Hepatocyte (in vitro differentiated cells): Measurements from ENCODE around the gene MITF. TPM values are rescaled to one million over a fixed set of nuclear protein-coding genes. Genes with fewer than 3 reads are reported as not detected.
"Not testable (repeated sequence)": the region's sequence is repeated elsewhere in the genome, so short reads cannot be mapped to it uniquely, and the experiment has no call there.

ENCODE experiments used
- DNase-seq: peaks from one replicate; pipeline ENCODE4 v3.0.0-alpha.2; 2016; ENCODE audit warnings: low spot score
- H2AFZ ChIP-seq: fragments of 200-600 bp; sonication (generic); 2 replicates; pipeline ENCODE4 v1.6.0; 2016; ENCODE audit warnings: antibody characterized with exemption, mild to moderate bottlenecking
- H3K27ac ChIP-seq: fragments of 200-600 bp; sonication (generic); 2 replicates; pipeline ENCODE4 v1.5.1; 2016; ENCODE audit warnings: mild to moderate bottlenecking
- H3K27me3 ChIP-seq: fragments of 200-600 bp; sonication (generic); 2 replicates; pipeline ENCODE4 v1.6.1; 2016
- H3K36me3 ChIP-seq: fragments of 200-600 bp; sonication (generic); replicated peaks from 2 replicates; pipeline ENCODE4 v1.5.1; 2016; ENCODE audit warnings: low read depth; ENCODE audit not compliant: insufficient read depth
- H3K4me1 ChIP-seq: fragments of 200-600 bp; sonication (generic); 2 replicates; pipeline ENCODE4 v1.5.1; 2016; ENCODE audit warnings: mild to moderate bottlenecking, moderate library complexity; ENCODE audit not compliant: insufficient read depth
- H3K4me2 ChIP-seq: fragments of 200-600 bp; sonication (generic); 2 replicates; pipeline ENCODE4 v1.6.0; 2016
- H3K4me3 ChIP-seq: fragments of 200-600 bp; sonication (generic); 2 replicates; pipeline ENCODE4 v1.5.1; 2016; ENCODE audit warnings: mild to moderate bottlenecking
- H3K79me2 ChIP-seq: fragments of 200-600 bp; sonication (generic); 2 replicates; pipeline ENCODE4 v1.6.0; 2017; ENCODE audit warnings: mild to moderate bottlenecking
- H3K9me2 ChIP-seq: fragments of 200-600 bp; sonication (generic); replicated peaks from 2 replicates; pipeline ENCODE4 v1.6.0; 2017; ENCODE audit warnings: mild to moderate bottlenecking; ENCODE audit not compliant: insufficient read depth
- H3K9me3 ChIP-seq: fragments of 200-600 bp; sonication (generic); 2 replicates; pipeline ENCODE4 v1.5.1; 2016; ENCODE audit warnings: low read depth, mild to moderate bottlenecking
- H4K20me1 ChIP-seq: fragments of 200-600 bp; sonication (generic); 2 replicates; pipeline ENCODE4 v1.6.0; 2016; ENCODE audit warnings: mild to moderate bottlenecking; ENCODE audit not compliant: insufficient read depth, poor library complexity, severe bottlenecking
- EZH2 ChIP-seq: fragments of 200-600 bp; sonication (generic); IDR thresholded peaks from 2 replicates; pipeline ENCODE4 v1.6.1; 2016; ENCODE audit warnings: antibody characterized with exemption, mild to moderate bottlenecking, borderline replicate concordance
- EZH2phosphoT487 ChIP-seq: fragments of 200-600 bp; sonication (generic); IDR thresholded peaks from one replicate; pipeline ENCODE4 v1.6.1; 2018; ENCODE audit warnings: antibody characterized with exemption, mild to moderate bottlenecking, low read depth, moderate library complexity; ENCODE audit not compliant: unreplicated experiment, severe bottlenecking
- whole genome bisulfite sequencing: methylation state at CpG from one replicate; pipeline ENCODE4 v1.1.6; 2016; ENCODE audit warnings: low lambda C conversion rate; ENCODE audit errors: missing lambda C conversion rate; 5-methylcytosine and 5-hydroxymethylcytosine counted together
- polyA plus RNA-seq: library from polyadenylated mRNA; unstranded; fragments of >200 nt; fragmentation: Nextera tagmentation; extraction: Ambion mirVana; gene quantifications from 2 replicates; pipeline ENCODE4 v1.2.1, GENCODE V29; 2016
- total RNA-seq: library from RNA; depleted of rRNA; stranded (reverse); fragments of >200 nt; gene quantifications from 2 replicates; pipeline ENCODE4 v1.2.3, GENCODE V29; 2014
- TF ChIP-seq, protein P1 (sequence below): fragments of 200-600 bp; sonication (generic); IDR thresholded peaks from 2 replicates; pipeline ENCODE4 v1.5.1; 2016; ENCODE audit warnings: antibody characterized with exemption, mild to moderate bottlenecking; ENCODE audit not compliant: poor library complexity

Gene MITF
- total and polyA plus RNA-seq, 2 experiments from 2014 or later = 7.1 to 14.2 TPM

DNA sequence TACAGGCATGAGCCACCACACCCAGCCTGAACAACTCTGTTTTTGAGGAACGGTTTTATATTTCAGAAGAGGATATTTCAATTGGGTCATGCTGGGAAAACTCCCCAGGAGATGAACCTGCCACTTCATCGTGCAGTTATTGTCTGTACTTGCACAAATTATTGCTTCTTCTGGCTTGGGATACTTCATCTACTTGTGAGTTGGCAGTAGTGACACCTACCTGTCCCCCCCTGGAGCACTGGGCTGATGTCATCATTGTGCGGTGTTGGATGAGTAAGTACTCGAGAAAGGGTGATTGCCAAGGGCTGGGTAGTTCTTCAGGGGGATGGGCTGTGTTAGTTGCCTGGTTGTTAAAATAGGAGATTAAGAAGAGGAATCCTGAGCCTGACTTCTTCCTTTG is 175.1 kb downstream of the MITF start:
- TF ChIP-seq EZH2 (no peak), EZH2phosphoT487 (no peak)
- TF ChIP-seq, protein P1, sequence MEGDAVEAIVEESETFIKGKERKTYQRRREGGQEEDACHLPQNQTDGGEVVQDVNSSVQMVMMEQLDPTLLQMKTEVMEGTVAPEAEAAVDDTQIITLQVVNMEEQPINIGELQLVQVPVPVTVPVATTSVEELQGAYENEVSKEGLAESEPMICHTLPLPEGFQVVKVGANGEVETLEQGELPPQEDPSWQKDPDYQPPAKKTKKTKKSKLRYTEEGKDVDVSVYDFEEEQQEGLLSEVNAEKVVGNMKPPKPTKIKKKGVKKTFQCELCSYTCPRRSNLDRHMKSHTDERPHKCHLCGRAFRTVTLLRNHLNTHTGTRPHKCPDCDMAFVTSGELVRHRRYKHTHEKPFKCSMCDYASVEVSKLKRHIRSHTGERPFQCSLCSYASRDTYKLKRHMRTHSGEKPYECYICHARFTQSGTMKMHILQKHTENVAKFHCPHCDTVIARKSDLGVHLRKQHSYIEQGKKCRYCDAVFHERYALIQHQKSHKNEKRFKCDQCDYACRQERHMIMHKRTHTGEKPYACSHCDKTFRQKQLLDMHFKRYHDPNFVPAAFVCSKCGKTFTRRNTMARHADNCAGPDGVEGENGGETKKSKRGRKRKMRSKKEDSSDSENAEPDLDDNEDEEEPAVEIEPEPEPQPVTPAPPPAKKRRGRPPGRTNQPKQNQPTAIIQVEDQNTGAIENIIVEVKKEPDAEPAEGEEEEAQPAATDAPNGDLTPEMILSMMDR = no peak
- no peaks in the 10 kb centered on the region for H3K9me3 ChIP-seq

DNA sequence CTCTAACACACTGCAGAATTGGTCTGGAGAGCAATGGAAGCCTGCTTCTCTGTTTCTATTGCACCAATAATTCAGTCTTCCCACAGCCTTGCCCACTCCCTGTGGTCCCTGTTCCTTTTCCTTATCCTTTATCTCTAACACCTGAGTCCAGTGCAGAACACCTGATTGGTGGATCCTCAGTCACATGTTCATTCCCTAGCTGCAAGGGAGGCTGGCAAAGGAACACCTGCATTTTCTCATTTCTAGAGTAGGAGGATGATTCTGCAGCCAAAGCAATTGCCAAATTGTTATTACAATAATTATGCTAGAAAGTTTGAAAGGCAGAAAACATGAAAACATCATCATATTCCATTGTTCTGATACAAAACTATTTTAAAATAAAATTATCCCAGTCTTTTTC is 176.5 kb downstream of the MITF start:
- DNase-seq = no peak
- Histone ChIP-seq H3K79me2 (no peaks in the 10 kb centered on the region), H3K27ac (no peak overlapping the region), H3K4me1 (no peaks in the 10 kb centered on the region), H3K4me3 (no peak overlapping the region), H2AFZ (no peak overlapping the region), H3K9me3 (no peaks in the 10 kb centered on the region), H3K9me2 (no peaks in the 10 kb centered on the region), H3K4me2 (no peak overlapping the region), H3K36me3 (no peaks in the 10 kb centered on the region), H3K27me3 (no peaks in the 10 kb centered on the region), H4K20me1 (no peaks in the 10 kb centered on the region)
- TF ChIP-seq EZH2 (no peak), EZH2phosphoT487 (no peak)
- TF ChIP-seq, protein P1 = no peak

More for the DNA sequence above, 175.1 kb downstream of the MITF start:
- Histone ChIP-seq H4K20me1 (no peaks in the 10 kb centered on the region), H3K27ac (no peak overlapping the region), H3K4me1 (no peaks in the 10 kb centered on the region), H3K36me3 (no peaks in the 10 kb centered on the region), H2AFZ (no peak overlapping the region), H3K27me3 (no peaks in the 10 kb centered on the region), H3K79me2 (no peaks in the 10 kb centered on the region), H3K9me2 (no peaks in the 10 kb centered on the region), H3K4me2 (no peak overlapping the region), H3K4me3 (no peak overlapping the region)
- DNase-seq = no peak
- WGBS = 91% methylated on average over 4 of the region's 4 CpGs

DNA sequence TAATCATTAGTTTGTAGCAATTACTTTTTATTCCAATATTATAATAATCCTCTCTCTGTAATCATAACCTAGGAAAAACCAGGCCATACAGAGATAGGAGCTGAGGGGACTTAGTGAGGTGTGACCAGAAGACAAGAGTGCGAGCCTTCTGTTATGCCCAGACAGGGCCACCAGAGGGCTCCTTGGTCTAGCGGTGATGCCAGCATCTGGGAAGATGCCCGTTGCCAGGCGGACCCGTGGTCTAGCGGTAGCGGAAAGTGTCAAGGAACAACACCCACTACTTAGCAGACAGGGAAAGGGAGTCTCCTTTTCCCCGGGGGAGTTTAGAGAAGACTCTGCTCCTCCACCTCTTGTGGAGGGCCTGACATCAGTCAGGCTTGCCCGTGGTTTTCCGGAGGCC is 180.7 kb downstream of the MITF start:
- not testable (repeated sequence) for DNase-seq, H4K20me1 ChIP-seq, H3K9me2 ChIP-seq, H3K27me3 ChIP-seq, H3K9me3 ChIP-seq, H3K36me3 ChIP-seq, H3K79me2 ChIP-seq, H3K4me2 ChIP-seq, H3K4me1 ChIP-seq, H3K27ac ChIP-seq, H3K4me3 ChIP-seq, H2AFZ ChIP-seq
- 70% methylated on average over 10 of the region's 10 CpGs for WGBS
- TF ChIP-seq, protein P1 = peak; percentile 21

DNA sequence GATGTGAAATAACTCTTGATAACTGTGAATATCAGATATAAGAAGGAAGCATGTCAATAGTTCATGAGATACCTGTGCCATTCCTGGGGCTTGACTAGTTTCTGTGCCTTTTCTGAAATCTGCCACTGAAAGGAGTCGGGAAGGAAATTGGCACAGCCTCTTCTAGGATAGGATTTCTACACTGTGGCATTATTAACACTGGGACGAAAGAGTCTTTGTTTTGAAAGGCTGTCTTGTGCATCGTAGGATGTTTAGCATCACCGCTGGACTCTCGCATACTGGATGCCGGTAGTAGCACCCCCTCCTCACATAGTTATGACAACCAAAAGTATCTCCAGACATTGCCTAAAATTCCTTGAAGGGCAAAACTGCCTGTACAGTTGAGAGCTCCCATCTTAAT is 182.4 kb downstream of the MITF start:
- TF ChIP-seq EZH2phosphoT487 (no peak), EZH2 (no peak)
- TF ChIP-seq, protein P1 = no peak
- H3K9me2 ChIP-seq = no peaks in the 10 kb centered on the region
- no peaks in the 10 kb centered on the region for H4K20me1 ChIP-seq
- H3K79me2 ChIP-seq = no peaks in the 10 kb centered on the region
- H3K4me2 ChIP-seq = no peak overlapping the region
- DNase-seq = no peak
- no peaks in the 10 kb centered on the region for H3K4me1 ChIP-seq
- no peak overlapping the region for H3K27ac ChIP-seq
- WGBS = 98% methylated on average over 6 of the region's 6 CpGs
- H2AFZ ChIP-seq = no peak overlapping the region
- H3K27me3 ChIP-seq = no peaks in the 10 kb centered on the region
- H3K9me3 ChIP-seq = no peaks in the 10 kb centered on the region
- H3K36me3 ChIP-seq = no peaks in the 10 kb centered on the region
- no peak overlapping the region for H3K4me3 ChIP-seq
